Keratinocyte (primary cell): Measurements from ENCODE around the gene CTCFL.

ENCODE experiments used
- EZH2 ChIP-seq: IDR thresholded peaks from one replicate; pipeline ENCODE4 v1.6.1; 2012; ENCODE audit warnings: inconsistent platforms, mild to moderate bottlenecking, low read length, moderate library complexity
- TF ChIP-seq, protein P1 (sequence below), 3 experiments: IDR thresholded peaks in 1 of 3; conservative IDR thresholded peaks in 1 of 3; optimal IDR thresholded peaks in 1 of 3; 2 replicates in 2 of 3; 3 replicates in 1 of 3; pipeline versions ENCODE3 to v1.5.1; 2011; ENCODE audit warnings: low read length in 3 of 3, mild to moderate bottlenecking in 3 of 3, moderate library complexity in 2 of 3, control low read depth in 1 of 3, inconsistent platforms in 1 of 3; ENCODE audit not compliant: insufficient read depth in 2 of 3; ENCODE audit errors: extremely low read depth in 1 of 3

DNA sequence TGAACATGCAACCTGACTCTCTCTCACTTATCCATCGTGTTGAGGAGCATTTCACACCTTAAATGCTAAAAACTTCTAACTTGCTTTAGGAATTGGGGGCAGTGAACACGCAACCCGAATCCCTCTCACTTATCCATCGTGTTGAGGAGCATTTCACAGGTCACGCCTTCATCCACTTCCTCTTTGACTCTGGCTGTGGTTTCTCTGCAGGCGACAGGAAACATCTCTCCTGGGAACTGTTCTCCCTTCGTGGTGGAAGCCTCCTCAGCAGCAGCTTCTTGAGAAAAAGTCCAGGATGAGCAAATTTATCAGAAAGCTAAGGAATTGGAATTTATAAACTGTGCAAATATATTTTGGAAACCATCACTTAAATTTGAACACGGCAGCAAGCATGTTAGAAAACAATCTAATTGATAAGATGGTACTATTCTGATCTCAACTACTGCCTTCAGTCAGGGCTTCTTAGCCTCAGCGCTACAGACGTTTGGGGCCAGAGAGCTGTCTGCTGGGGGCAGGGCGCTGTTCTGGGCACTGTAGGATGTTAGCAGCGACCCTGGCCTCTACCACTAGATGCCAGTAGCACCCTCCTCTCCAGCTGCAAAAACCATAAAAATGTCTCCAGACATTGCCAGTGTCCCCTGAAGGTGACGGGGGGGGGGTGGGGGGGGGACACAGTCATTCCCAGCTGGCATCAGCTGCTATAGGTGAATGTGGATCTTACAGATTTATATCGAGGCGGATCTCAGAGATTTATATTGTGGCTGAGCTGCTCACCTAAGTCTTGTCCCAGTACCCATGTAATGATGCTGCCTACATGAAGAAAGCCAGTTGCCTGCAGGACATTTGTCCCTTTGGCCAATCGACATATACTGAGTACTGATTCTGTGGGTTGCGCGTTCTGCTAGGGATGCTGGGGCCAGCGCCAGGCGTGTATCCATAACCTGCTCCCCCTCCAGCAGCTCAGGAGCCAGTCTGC is 26.2 kb downstream of the CTCFL start:
- TF ChIP-seq, protein P1, sequence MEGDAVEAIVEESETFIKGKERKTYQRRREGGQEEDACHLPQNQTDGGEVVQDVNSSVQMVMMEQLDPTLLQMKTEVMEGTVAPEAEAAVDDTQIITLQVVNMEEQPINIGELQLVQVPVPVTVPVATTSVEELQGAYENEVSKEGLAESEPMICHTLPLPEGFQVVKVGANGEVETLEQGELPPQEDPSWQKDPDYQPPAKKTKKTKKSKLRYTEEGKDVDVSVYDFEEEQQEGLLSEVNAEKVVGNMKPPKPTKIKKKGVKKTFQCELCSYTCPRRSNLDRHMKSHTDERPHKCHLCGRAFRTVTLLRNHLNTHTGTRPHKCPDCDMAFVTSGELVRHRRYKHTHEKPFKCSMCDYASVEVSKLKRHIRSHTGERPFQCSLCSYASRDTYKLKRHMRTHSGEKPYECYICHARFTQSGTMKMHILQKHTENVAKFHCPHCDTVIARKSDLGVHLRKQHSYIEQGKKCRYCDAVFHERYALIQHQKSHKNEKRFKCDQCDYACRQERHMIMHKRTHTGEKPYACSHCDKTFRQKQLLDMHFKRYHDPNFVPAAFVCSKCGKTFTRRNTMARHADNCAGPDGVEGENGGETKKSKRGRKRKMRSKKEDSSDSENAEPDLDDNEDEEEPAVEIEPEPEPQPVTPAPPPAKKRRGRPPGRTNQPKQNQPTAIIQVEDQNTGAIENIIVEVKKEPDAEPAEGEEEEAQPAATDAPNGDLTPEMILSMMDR (optimal IDR thresholded peaks at IDR 0.05 in 1 of 3, IDR thresholded peaks at IDR 0.05 in 1 of 3, conservative IDR thresholded peaks at IDR 0.05 in 1 of 3; ENCODE audit: extremely low read depth in 1 of 3, insufficient read depth in 2 of 3, low read length in 3 of 3), result peak in 2 of 3 experiments; percentile 26 to 42
- TF ChIP-seq EZH2, result no peak
